Neuronal stem cell (in vitro differentiated cells): ENCODE data around the gene ISX.
A peak's percentile ranks its signal among the peaks of the same experiment; 100 is the strongest.

ENCODE experiments used
- DNase-seq: peaks from one replicate; pipeline ENCODE4 v3.0.0-alpha.2; 2013; ENCODE audit warnings: low spot score
- H2AFZ ChIP-seq: one replicate; pipeline ENCODE4 v1.6.1; 2013; ENCODE audit warnings: mild to moderate bottlenecking, low read length, inconsistent platforms
- H2AK5ac ChIP-seq: 2 replicates; pipeline ENCODE4 v1.6.1; 2013; ENCODE audit warnings: low read depth, mild to moderate bottlenecking, inconsistent platforms, low read length, moderate library complexity, mixed read lengths
- H2BK120ac ChIP-seq: 2 replicates; pipeline ENCODE4 v1.6.1; 2013; ENCODE audit warnings: low read depth, mild to moderate bottlenecking, inconsistent platforms, low read length, moderate library complexity, mixed read lengths
- H2BK12ac ChIP-seq: one replicate; pipeline ENCODE4 v1.6.1; 2013; ENCODE audit warnings: low read length, inconsistent platforms
- H2BK15ac ChIP-seq: 2 replicates; pipeline ENCODE4 v1.6.1; 2013; ENCODE audit warnings: mild to moderate bottlenecking, low read length, inconsistent platforms, mixed read lengths
- H2BK5ac ChIP-seq: one replicate; pipeline ENCODE4 v1.6.1; 2013; ENCODE audit warnings: inconsistent platforms, mild to moderate bottlenecking, low read length, moderate library complexity
- H3K14ac ChIP-seq: one replicate; pipeline ENCODE4 v1.6.1; 2013; ENCODE audit warnings: low read length, inconsistent platforms
- H3K18ac ChIP-seq: 2 replicates; pipeline ENCODE4 v1.6.1; 2013; ENCODE audit warnings: low read length, inconsistent platforms
- H3K23ac ChIP-seq: 2 replicates; pipeline ENCODE4 v1.6.1; 2013; ENCODE audit warnings: low read depth, mild to moderate bottlenecking, mixed read lengths, low read length, inconsistent platforms; ENCODE audit not compliant: poor library complexity
- H3K27ac ChIP-seq: replicated peaks from 3 replicates; pipeline ENCODE4 v1.5.1; 2013; ENCODE audit warnings: low read length, inconsistent platforms
- H3K27me3 ChIP-seq, 3 experiments: 2 replicates each; pipeline ENCODE4 v1.6.1; 2013; ENCODE audit warnings: low read length in 3 of 3, mild to moderate bottlenecking in 2 of 3, inconsistent platforms in 1 of 3, low read depth in 1 of 3, mixed read lengths in 1 of 3, moderate library complexity in 1 of 3; ENCODE audit not compliant: control insufficient read depth in 3 of 3, insufficient read depth in 3 of 3
- H3K36me3 ChIP-seq, 2 donors: replicated peaks in 1 of 2; 2 replicates each; pipeline ENCODE4 v1.6.1; 2013; ENCODE audit warnings: low read length in 2 of 2; ENCODE audit not compliant: control insufficient read depth in 2 of 2, insufficient read depth in 2 of 2
- H3K4ac ChIP-seq: 2 replicates; pipeline ENCODE4 v1.6.1; 2013; ENCODE audit warnings: inconsistent platforms, mild to moderate bottlenecking, low read length, moderate library complexity
- H3K4me1 ChIP-seq, 2 donors: 1 replicate in 1 of 2; 2 replicates in 1 of 2; pipeline ENCODE4 v1.6.1; 2013; ENCODE audit warnings: low read length in 2 of 2, low read depth in 1 of 2; ENCODE audit not compliant: control insufficient read depth in 2 of 2, insufficient read depth in 1 of 2
- H3K4me2 ChIP-seq: one replicate; pipeline ENCODE4 v1.6.1; 2013; ENCODE audit warnings: mild to moderate bottlenecking, low read length, inconsistent platforms; ENCODE audit not compliant: insufficient read depth, poor library complexity, severe bottlenecking
- H3K4me3 ChIP-seq, 2 donors: 2 replicates each; pipeline ENCODE4 v1.5.1; 2013; ENCODE audit warnings: low read length in 2 of 2, mild to moderate bottlenecking in 2 of 2, inconsistent platforms in 1 of 2, moderate library complexity in 1 of 2
- H3K79me1 ChIP-seq: one replicate; pipeline ENCODE4 v1.6.1; 2013; ENCODE audit warnings: low read depth, mild to moderate bottlenecking, inconsistent platforms, low read length, moderate library complexity
- H3K9ac ChIP-seq: one replicate; pipeline ENCODE4 v1.6.1; 2013; ENCODE audit warnings: mild to moderate bottlenecking, low read depth, low read length, inconsistent platforms; ENCODE audit not compliant: poor library complexity
- H3K9me3 ChIP-seq, 2 donors: replicated peaks in 1 of 2; 2 replicates each; pipeline versions ENCODE3 to v1.6.1; 2013; ENCODE audit warnings: low read length in 2 of 2, mild to moderate bottlenecking in 2 of 2, inconsistent platforms in 1 of 2, low read depth in 1 of 2, mixed read lengths in 1 of 2, moderate library complexity in 1 of 2; ENCODE audit not compliant: control insufficient read depth in 2 of 2, insufficient read depth in 1 of 2
- H4K8ac ChIP-seq: one replicate; pipeline ENCODE4 v1.6.1; 2013; ENCODE audit warnings: low read depth, mild to moderate bottlenecking, inconsistent platforms, low read length, moderate library complexity
- H4K91ac ChIP-seq: one replicate; pipeline ENCODE4 v1.6.1; 2013; ENCODE audit warnings: low read length, low read depth, mild to moderate bottlenecking, inconsistent platforms; ENCODE audit not compliant: poor library complexity
- WGBS, 2 donors: extraction: QIAGEN DNeasy Blood & Tissue Kit; methylation state at CpG; one replicate each; pipeline ENCODE4 v1.1.7; 2013; ENCODE audit warnings: missing lambda C conversion rate in 2 of 2, mixed read lengths in 1 of 2; ENCODE audit not compliant: insufficient read length in 2 of 2, insufficient replicate concordance in 1 of 2; ENCODE audit errors: extremely low coverage in 2 of 2; 5-methylcytosine and 5-hydroxymethylcytosine counted together

ISX gene

DNA sequence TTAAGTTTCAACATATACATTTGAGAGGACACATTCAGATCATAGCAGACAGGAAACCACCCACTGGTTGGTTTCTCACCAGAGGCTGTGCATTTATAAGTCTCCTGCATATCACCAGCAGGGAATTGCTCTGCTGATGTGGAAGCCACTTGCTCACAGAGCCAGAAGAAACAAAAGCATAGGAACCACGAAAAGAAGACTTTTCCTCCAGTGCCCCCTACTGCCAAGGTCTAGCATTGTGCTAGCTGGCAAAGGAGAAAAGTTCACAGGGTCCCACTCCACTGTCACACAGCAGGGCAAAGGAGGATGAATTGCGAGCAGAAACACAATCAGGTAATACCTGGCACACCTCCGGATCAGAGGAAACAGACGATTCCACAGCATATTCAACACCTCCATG, 28.9 kb upstream of the ISX start:
- no peak overlapping the region for H2BK12ac ChIP-seq
- no peak overlapping the region for H3K23ac ChIP-seq
- DNase-seq = peak; percentile 8

DNA sequence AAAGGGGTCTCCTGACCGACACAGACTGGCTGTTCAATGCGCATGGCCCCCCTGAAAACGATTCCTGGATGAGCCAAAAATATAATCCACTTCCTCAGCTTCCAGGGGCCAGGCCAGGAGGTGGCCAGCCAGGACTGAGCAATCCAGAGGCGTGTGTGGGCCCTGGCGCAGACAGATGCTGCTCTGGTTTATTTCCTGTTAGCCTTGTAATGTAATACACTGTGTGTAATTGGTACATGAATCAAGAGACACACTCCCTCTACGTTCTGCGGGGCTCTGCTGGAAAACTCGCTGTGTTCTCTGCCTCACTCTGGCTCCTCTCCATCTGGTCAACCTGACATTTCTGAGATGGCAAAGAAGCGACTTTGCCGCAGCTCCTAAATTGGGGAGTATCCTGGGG, 26.3 kb upstream of the ISX start:
- Histone ChIP-seq H2BK5ac (no peak overlapping the region), H3K23ac (no peak overlapping the region), H3K79me1 (no peaks in the 10 kb centered on the region), H3K4me1 (no peaks in the 10 kb centered on the region), H3K27ac (no peak overlapping the region), H4K8ac (no peak overlapping the region), H3K4ac (no peak overlapping the region), H3K9me3 (no peaks in the 10 kb centered on the region), H2AFZ (no peak overlapping the region), H3K18ac (no peak overlapping the region), H2AK5ac (no peak overlapping the region), H3K27me3 (no peaks in the 10 kb centered on the region), H4K91ac (no peak overlapping the region), H3K36me3 (no peaks in the 10 kb centered on the region), H2BK120ac (no peak overlapping the region), H3K4me3 (no peak overlapping the region), H2BK12ac (no peak overlapping the region), H3K14ac (no peak overlapping the region), H3K4me2 (no peak overlapping the region), H3K9ac (no peak overlapping the region), H2BK15ac (no peak overlapping the region)
- WGBS, 2 donors = no CpG with 5 or more reads among the region's 10 CpGs
- DNase-seq = no peak

More for the DNA sequence above, 28.9 kb upstream of the ISX start:
- Histone ChIP-seq H3K9ac (no peak overlapping the region), H3K9me3 (no peaks in the 10 kb centered on the region), H3K4me1 (no peaks in the 10 kb centered on the region), H2AFZ (no peak overlapping the region), H3K14ac (no peak overlapping the region), H2BK5ac (no peak overlapping the region), H3K4ac (no peak overlapping the region), H3K27me3 (no peaks in the 10 kb centered on the region), H4K91ac (no peak overlapping the region), H3K4me3 (no peak overlapping the region), H3K27ac (no peak overlapping the region), H2BK15ac (no peak overlapping the region), H3K79me1 (no peaks in the 10 kb centered on the region), H3K18ac (no peak overlapping the region), H2BK120ac (no peak overlapping the region), H2AK5ac (no peak overlapping the region), H3K36me3 (no peaks in the 10 kb centered on the region), H4K8ac (no peak overlapping the region), H3K4me2 (no peak overlapping the region)
- WGBS, 2 donors = no CpG with 5 or more reads among the region's 4 CpGs

DNA sequence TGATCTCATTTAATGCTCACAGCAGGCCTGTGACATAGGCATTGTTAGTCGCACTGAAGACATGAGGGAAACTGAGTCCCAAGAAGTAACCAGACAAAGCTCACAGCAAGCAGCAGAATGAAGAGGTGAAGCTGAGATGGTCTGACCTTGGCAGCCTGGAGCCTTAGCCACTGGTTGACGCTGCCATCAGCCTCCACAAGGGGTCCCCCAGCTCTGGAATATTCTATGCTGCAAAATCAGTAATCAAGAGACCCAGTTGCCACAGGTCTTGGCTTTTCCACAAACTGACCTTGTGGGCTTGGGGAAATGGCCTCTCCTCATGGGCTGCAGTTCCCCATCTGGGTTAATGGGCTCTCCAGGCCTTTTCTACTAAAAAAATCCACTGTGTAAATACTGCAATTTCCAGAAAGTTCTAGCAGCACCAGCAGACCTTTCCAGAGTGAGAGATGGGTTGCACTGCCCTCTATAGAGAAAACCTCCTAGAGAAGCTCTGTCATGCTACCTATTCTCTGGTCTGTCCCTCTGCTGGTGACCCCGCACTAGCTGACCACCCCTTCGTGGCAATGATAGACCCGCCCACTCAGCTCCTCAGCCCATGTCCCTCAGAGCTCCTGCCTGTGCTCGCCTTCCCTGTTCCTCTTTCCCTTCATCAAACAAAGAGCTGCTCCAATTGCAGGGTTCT, 22.6 kb upstream of the ISX start:
- no peak overlapping the region for H2BK12ac ChIP-seq
- no peak overlapping the region for H2AK5ac ChIP-seq
- H2BK5ac ChIP-seq = no peak overlapping the region
- H4K8ac ChIP-seq = no peak overlapping the region
- H3K4me1 ChIP-seq = no peaks in the 10 kb centered on the region
- H4K91ac ChIP-seq = no peak overlapping the region
- H3K27ac ChIP-seq = no peak overlapping the region
- H3K4me3 ChIP-seq = no peak overlapping the region
- no peak for DNase-seq
- H2BK15ac ChIP-seq = no peak overlapping the region
- H2BK120ac ChIP-seq = no peak overlapping the region
- no peak overlapping the region for H3K4ac ChIP-seq
- H3K36me3 ChIP-seq = no peaks in the 10 kb centered on the region
- H3K23ac ChIP-seq = no peak overlapping the region
- H2AFZ ChIP-seq = no peak overlapping the region
- no peak overlapping the region for H3K18ac ChIP-seq
- H3K4me2 ChIP-seq = no peak overlapping the region
- no peaks in the 10 kb centered on the region for H3K27me3 ChIP-seq
- H3K9me3 ChIP-seq = no peaks in the 10 kb centered on the region
- H3K14ac ChIP-seq = no peak overlapping the region
- no peak overlapping the region for H3K9ac ChIP-seq
- WGBS, 2 donors = no CpG with 5 or more reads among the region's 6 CpGs
- no peaks in the 10 kb centered on the region for H3K79me1 ChIP-seq

DNA sequence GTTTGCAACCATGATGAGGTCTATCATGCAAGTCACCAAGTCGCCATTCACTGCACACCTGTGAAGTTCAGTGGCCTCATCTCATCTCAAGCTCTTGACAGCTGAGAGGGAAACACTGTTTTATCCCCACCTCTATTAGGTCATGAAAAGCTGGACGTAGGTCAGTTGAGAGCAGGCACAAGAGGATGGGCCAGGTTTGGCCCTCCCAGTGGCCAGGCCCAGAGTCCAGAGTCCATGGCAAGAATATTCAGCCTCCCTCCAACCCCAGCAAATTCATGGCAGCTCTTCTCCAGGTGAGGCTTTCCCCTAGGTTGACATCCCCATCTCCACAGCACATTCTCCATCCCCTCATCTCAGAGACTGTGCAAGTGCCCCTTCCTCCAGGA, 22.0 kb upstream of the ISX start:
- no CpG with 5 or more reads among the region's 2 CpGs for WGBS, 2 donors

More for the DNA sequence above, 22.0 kb upstream of the ISX start:
- Histone ChIP-seq H3K9me3 (no peaks in the 10 kb centered on the region), H2AK5ac (no peak overlapping the region), H3K4me1 (no peaks in the 10 kb centered on the region), H3K4me3 (no peak overlapping the region), H3K36me3 (no peaks in the 10 kb centered on the region), H3K27me3 (no peaks in the 10 kb centered on the region), H2BK5ac (no peak overlapping the region), H4K8ac (no peak overlapping the region), H2BK12ac (no peak overlapping the region), H3K9ac (no peak overlapping the region), H3K4ac (no peak overlapping the region), H2AFZ (no peak overlapping the region), H3K14ac (no peak overlapping the region), H3K18ac (no peak overlapping the region), H3K27ac (no peak overlapping the region), H3K23ac (no peak overlapping the region), H2BK15ac (no peak overlapping the region), H2BK120ac (no peak overlapping the region), H4K91ac (no peak overlapping the region), H3K79me1 (no peaks in the 10 kb centered on the region), H3K4me2 (no peak overlapping the region)
- DNase-seq = no peak
